Thyroid gland (tissue), 4 donors: Measurements from ENCODE around the gene SNX3. TPM values are rescaled to one million over a fixed set of nuclear protein-coding genes. Genes with fewer than 3 reads are reported as not detected.
A peak's percentile ranks its signal among the peaks of the same experiment; 100 is the strongest.
"Not testable (repeated sequence)": the region's sequence is repeated elsewhere in the genome, so short reads cannot be mapped to it uniquely, and the experiment has no call there.

Experiments
- DNase-seq, 2 donors: peaks; one replicate each; pipeline ENCODE4 v3.0.0-alpha.2; 2019
- H3K27ac ChIP-seq, 3 donors: fragments of 200-600 bp; sonication (generic); 1 replicate in 2 of 3; 2 replicates in 1 of 3; pipeline ENCODE4 v1.5.1; 2016 to 2019; ENCODE audit warnings: mild to moderate bottlenecking in 1 of 3, moderate library complexity in 1 of 3
- H3K27me3 ChIP-seq: fragments of 200-600 bp; sonication (generic); one replicate; pipeline ENCODE4 v1.5.1; 2019
- H3K36me3 ChIP-seq, 2 donors: fragments of 200-600 bp; sonication (generic); one replicate each; pipeline ENCODE4 v1.5.1; 2016 to 2019
- H3K4me1 ChIP-seq, 2 donors: fragments of 200-600 bp; sonication (generic); one replicate each; pipeline ENCODE4 v1.5.1; 2017 to 2019
- H3K4me3 ChIP-seq, 3 donors: fragments of 200-600 bp; sonication (generic); replicated peaks in 1 of 3; 1 replicate in 2 of 3; 2 replicates in 1 of 3; pipeline ENCODE4 v1.5.1; 2016; ENCODE audit warnings: mild to moderate bottlenecking in 1 of 3
- H3K9me3 ChIP-seq: fragments of 200-600 bp; sonication (generic); one replicate; pipeline ENCODE4 v1.5.1; 2017
- CTCF ChIP-seq, 6 experiments: fragments of 200-600 bp in 3 of 6; fragments of 450-650 bp in 3 of 6; sonication (generic) in 3 of 6; IDR thresholded peaks; one replicate each; pipeline ENCODE4 v1.5.1; 2016 to 2019; ENCODE audit warnings: antibody characterized with exemption in 6 of 6, mild to moderate bottlenecking in 2 of 6, inconsistent platforms in 1 of 6, moderate library complexity in 1 of 6
- POLR2A ChIP-seq, 2 donors: fragments of 450-650 bp; IDR thresholded peaks; one replicate each; pipeline ENCODE4 v1.6.1; 2017; ENCODE audit warnings: antibody characterized with exemption in 2 of 2, mild to moderate bottlenecking in 2 of 2, moderate library complexity in 1 of 2
- WGBS, 2 donors: methylation state at CpG; one replicate each; pipeline ENCODE4 v1.1.5; 2017; 5-methylcytosine and 5-hydroxymethylcytosine counted together
- intact Hi-C: fragments of 100-400 bp; cut with DNase I; formaldehyde crosslinking; loops from one replicate; pipeline ENCODE4 v1.15.1; 2023
- total RNA-seq, 4 donors: library from RNA; depleted of rRNA; stranded (reverse); fragments of >200 nt; gene quantifications; one replicate each; pipeline ENCODE4 v1.2.3, GENCODE V29; 2016

SNX3 gene
- total RNA-seq, 4 donors from 2014 or later: 97.5 to 208 (median 132) TPM

DNA sequence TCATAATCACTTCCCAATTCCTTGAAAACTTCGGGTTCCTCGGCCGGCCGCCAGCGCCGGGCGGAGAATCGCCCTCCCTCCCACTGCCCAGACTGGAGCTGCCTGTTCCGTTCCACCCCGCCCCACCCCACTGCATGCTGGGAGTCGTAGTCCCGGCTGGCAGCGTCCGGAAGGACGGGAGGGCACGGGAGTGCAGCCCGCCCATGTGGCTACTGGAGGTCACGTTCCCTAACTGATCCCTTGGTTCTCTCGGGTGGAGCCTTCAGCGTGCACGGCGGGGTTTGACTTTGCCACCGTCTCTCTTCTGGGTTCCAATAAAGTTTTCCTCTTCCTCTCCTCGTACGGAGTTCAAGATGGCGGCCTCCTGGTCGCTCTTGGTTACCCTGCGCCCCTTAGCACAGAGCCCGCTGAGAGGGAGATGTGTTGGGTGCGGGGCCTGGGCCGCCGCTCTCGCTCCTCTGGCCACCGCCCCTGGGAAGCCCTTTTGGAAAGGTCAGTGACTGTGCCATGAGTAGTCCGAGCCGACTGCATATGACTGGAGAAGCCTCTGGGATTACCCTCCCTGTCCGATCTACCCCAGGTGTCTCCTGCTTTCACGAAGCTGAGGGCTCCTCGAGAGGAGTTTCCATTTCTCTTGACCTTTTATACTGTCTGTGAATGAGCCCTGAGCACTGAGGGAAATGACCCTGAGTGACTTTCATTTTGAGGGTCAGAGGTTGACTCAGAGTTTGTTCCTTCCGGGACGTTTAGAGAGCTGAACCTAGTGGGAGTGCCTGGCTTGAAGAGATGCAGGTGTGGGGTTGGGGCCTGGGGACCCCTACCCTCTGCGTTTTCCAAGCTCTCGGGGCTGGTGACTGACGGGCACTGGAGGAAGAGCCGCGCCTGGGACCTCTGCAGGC lies 34.1 kb upstream of the SNX3 start, which contains the start of gene AFG1L:
AFG1L (plus strand) TSS at position 328 of the 899 bp plus-strand sequence; CDS start at position 354, 26 bp downstream.
- Histone ChIP-seq H3K4me1 (peaks cover 4 to 11% of the 10 kb centered on the region in 2 donors), H3K4me3 (peak within 1 kb of the TSS; percentile 38 to 84 (median 62)), H3K27ac (peak within 1 kb of the TSS; percentile 83 to 95 (median 91)), H3K36me3 (no peaks in the 10 kb centered on the region), H3K27me3 (no peaks in the 10 kb centered on the region), H3K9me3 (no peaks in the 10 kb centered on the region)
- intact Hi-C loops: no loop called here
- TF ChIP-seq POLR2A (IDR thresholded peaks at IDR 0.05) (peak in 1 of 2 donors; percentile 85), CTCF (IDR thresholded peaks at IDR 0.05) (peak in 1 of 6 experiments; percentile 4)
- WGBS, 2 donors: 0 to 8% methylated on average over 6 to 43 of the region's 46 CpGs
- peak; percentile 96 for DNase-seq

DNA sequence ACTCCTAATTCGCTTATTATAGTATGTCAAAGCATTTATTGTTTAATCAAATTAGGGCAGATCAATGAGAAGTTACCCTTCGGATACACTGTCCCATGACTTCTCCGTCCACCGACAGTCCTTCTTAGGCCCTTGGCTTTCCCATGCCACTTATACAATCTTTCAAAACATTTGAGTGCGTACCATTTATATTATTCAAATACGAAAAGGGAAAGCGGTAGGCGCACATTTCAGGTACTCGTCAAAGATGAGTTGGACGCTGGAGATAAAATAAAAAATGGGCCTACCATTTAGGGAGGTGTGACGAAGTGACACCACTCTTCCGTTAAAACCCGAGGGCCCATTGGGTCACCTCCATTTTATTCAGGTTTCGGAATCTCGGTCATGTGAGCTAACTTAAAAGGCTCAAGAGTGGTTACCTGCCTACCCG lies 33.5 kb upstream of the SNX3 start:
- Histone ChIP-seq H3K27ac (peak overlapping the region; percentile 83 to 95 (median 91)), H3K4me1 (peaks cover 4 to 11% of the 10 kb centered on the region in 2 donors), H3K27me3 (no peaks in the 10 kb centered on the region), H3K9me3 (no peaks in the 10 kb centered on the region), H3K4me3 (peak overlapping the region in 2 of 3 donors; percentile 62 to 84), H3K36me3 (no peaks in the 10 kb centered on the region)
- 32 to 42% methylated on average over 13 to 16 of the region's 16 CpGs for WGBS, 2 donors
- intact Hi-C loops: no loop called here
- DNase-seq: no peak
- TF ChIP-seq CTCF (IDR thresholded peaks at IDR 0.05) (no peak), POLR2A (IDR thresholded peaks at IDR 0.05) (no peak)

DNA sequence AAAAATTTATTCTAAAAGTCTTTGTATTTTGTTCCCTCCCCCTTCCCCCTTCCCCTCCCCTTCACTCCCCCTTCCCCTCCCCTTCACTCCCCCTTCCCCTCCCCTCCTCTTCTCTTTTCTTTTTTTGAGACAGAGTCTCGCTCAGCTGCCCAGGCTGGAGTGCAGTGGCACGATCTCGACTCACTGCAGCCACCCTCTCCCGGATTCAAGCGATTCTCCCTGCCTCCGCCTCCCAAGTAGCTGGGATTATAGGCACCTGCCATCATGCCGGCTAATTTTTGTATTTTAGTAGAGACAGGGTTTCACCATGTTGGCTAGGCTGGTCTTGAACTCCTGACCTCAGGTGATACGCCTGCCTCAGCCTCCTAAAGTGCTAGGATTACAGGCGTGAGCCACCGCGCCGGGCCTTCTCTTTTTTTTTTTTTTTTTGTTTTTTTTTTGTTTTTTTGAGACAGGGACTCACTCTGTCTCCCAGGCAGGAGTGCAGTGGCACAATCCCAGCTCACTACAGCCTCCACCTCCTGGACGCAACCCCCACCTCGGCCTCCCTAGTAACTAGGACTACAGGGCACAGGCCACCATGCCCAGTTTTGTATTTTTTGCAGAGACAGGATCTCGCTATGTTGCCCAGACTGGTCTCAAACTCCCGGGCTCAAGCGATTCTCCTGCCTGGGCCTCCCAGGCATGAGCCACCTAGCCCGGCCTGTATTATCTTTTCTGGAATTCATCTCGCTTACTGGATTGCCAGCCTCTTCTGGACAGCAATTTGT lies 32.9 kb upstream of the SNX3 start:
- Histone ChIP-seq H3K27ac (peak overlapping the region in 2 of 3 donors; percentile 83 to 95), H3K36me3 (no peaks in the 10 kb centered on the region), H3K4me1 (peaks cover 4 to 11% of the 10 kb centered on the region in 2 donors), H3K4me3 (no peak overlapping the region), H3K27me3 (no peaks in the 10 kb centered on the region), H3K9me3 (no peaks in the 10 kb centered on the region)
- TF ChIP-seq POLR2A (IDR thresholded peaks at IDR 0.05): no peak
- no peak for TF ChIP-seq CTCF (IDR thresholded peaks at IDR 0.05)
- 94 to 95% methylated on average over 19 of the region's 19 CpGs for WGBS, 2 donors
- intact Hi-C loops: no loop called here
- DNase-seq: peak in 1 of 2 donors; percentile 5

GRCh38 chr6:108292561-108292960 lies 31.7 kb upstream of the SNX3 start:
- H3K27ac ChIP-seq, H3K27me3 ChIP-seq, H3K36me3 ChIP-seq, DNase-seq, H3K9me3 ChIP-seq, intact Hi-C loops, H3K4me3 ChIP-seq: not testable (repeated sequence)
- H3K4me1 ChIP-seq: peaks cover 4 to 11% of the 10 kb centered on the region in 2 donors
- 85 to 87% methylated on average over 3 of the region's 3 CpGs for WGBS, 2 donors

GRCh38 chr6:108291091-108291490 lies 30.3 kb upstream of the SNX3 start:
- peaks cover 4 to 11% of the 10 kb centered on the region in 2 donors for H3K4me1 ChIP-seq
- no peaks in the 10 kb centered on the region for H3K36me3 ChIP-seq
- no peak for TF ChIP-seq POLR2A (IDR thresholded peaks at IDR 0.05)
- no peak for TF ChIP-seq CTCF (IDR thresholded peaks at IDR 0.05)
- H3K9me3 ChIP-seq: no peaks in the 10 kb centered on the region
- WGBS, 2 donors: 94% methylated on average over 4 of the region's 4 CpGs
- intact Hi-C loops: no loop called here
- H3K4me3 ChIP-seq: no peak overlapping the region
- H3K27me3 ChIP-seq: no peaks in the 10 kb centered on the region
- no peak overlapping the region for H3K27ac ChIP-seq
- DNase-seq: no peak
